Jurkat, Clone E6-1 (cell line): ENCODE results near the gene NEUROD2.
A peak's percentile ranks its signal among the peaks of the same experiment; 100 is the strongest.

Experiments used
- DNase-seq: peaks from one replicate; pipeline ENCODE4 v3.0.0-alpha.2; 2011; ENCODE audit warnings: low read depth, low spot score
- H3K4me3 ChIP-seq: 2 replicates; pipeline ENCODE4 v1.5.1; 2011; ENCODE audit warnings: mild to moderate bottlenecking, low read length, control low read depth, moderate library complexity

Gene NEUROD2

GRCh38 chr17:39623356-39623950, 15.7 kb upstream of the NEUROD2 start:
- H3K4me3 ChIP-seq = no peak overlapping the region
- peak; percentile 58 for DNase-seq

- no peak for DNase-seq
- peak overlapping the region; percentile 44 for H3K4me3 ChIP-seq
Measured at GRCh38 chr17:39622380-39623006, 14.8 kb upstream of the NEUROD2 start.

GRCh38 chr17:39621523-39622379, 14.0 kb upstream of the NEUROD2 start:
- peak overlapping the region; percentile 44 for H3K4me3 ChIP-seq

GRCh38 chr17:39619786-39620101, 12.0 kb upstream of the NEUROD2 start:
- no peak overlapping the region for H3K4me3 ChIP-seq
- no peak for DNase-seq

More at GRCh38 chr17:39621523-39622379, 14.0 kb upstream of the NEUROD2 start:
- peak; percentile 67 for DNase-seq

- no peak for DNase-seq
- H3K4me3 ChIP-seq = no peak overlapping the region
Measured at GRCh38 chr17:39618956-39619785, 11.5 kb upstream of the NEUROD2 start.

- DNase-seq = no peak
- peak overlapping the region; percentile 39 for H3K4me3 ChIP-seq
Measured at GRCh38 chr17:39618246-39618913, 10.7 kb upstream of the NEUROD2 start.

GRCh38 chr17:39617446-39618245, 9.9 kb upstream of the NEUROD2 start:
- peak overlapping the region; percentile 39 for H3K4me3 ChIP-seq
- no peak for DNase-seq

- DNase-seq = no peak
- peak overlapping the region; percentile 39 for H3K4me3 ChIP-seq
Measured at GRCh38 chr17:39617100-39617445, 9.4 kb upstream of the NEUROD2 start.

GRCh38 chr17:39615434-39615833, 7.7 kb upstream of the NEUROD2 start:
- no peak overlapping the region for H3K4me3 ChIP-seq
- DNase-seq = no peak

GRCh38 chr17:39614545-39615157, 6.9 kb upstream of the NEUROD2 start:
- no peak overlapping the region for H3K4me3 ChIP-seq
- no peak for DNase-seq

- no peak for DNase-seq
- H3K4me3 ChIP-seq = no peak overlapping the region
Measured at GRCh38 chr17:39612935-39613464, 5.3 kb upstream of the NEUROD2 start.

- no peak overlapping the region for H3K4me3 ChIP-seq
- DNase-seq = no peak
Measured at GRCh38 chr17:39612291-39612894, 4.7 kb upstream of the NEUROD2 start.

- no peak for DNase-seq
- H3K4me3 ChIP-seq = no peak overlapping the region
Measured at GRCh38 chr17:39611401-39612112, 3.8 kb upstream of the NEUROD2 start.

GRCh38 chr17:39609416-39610025, 1.8 kb upstream of the NEUROD2 start:
- no peak for DNase-seq
- H3K4me3 ChIP-seq = no peak overlapping the region

GRCh38 chr17:39608142-39608981, 642 bp upstream of the NEUROD2 start:
- H3K4me3 ChIP-seq = no peak overlapping the region
- DNase-seq = no peak
